GM23248 (cell line): Measurements from ENCODE around the gene CHST8.

Experiments used
- EZH2 ChIP-seq: fragments of 200-600 bp; sonication (generic); IDR thresholded peaks from 2 replicates; pipeline ENCODE4 v1.6.1; 2018; ENCODE audit warnings: antibody characterized with exemption, mild to moderate bottlenecking; ENCODE audit not compliant: insufficient read depth, poor library complexity, severe bottlenecking
- EZH2phosphoT487 ChIP-seq: fragments of 200-600 bp; sonication (generic); IDR thresholded peaks from 2 replicates; pipeline ENCODE4 v1.6.1; 2018; ENCODE audit warnings: antibody characterized with exemption, moderate library complexity, mild to moderate bottlenecking, low read depth; ENCODE audit not compliant: insufficient read depth

DNA sequence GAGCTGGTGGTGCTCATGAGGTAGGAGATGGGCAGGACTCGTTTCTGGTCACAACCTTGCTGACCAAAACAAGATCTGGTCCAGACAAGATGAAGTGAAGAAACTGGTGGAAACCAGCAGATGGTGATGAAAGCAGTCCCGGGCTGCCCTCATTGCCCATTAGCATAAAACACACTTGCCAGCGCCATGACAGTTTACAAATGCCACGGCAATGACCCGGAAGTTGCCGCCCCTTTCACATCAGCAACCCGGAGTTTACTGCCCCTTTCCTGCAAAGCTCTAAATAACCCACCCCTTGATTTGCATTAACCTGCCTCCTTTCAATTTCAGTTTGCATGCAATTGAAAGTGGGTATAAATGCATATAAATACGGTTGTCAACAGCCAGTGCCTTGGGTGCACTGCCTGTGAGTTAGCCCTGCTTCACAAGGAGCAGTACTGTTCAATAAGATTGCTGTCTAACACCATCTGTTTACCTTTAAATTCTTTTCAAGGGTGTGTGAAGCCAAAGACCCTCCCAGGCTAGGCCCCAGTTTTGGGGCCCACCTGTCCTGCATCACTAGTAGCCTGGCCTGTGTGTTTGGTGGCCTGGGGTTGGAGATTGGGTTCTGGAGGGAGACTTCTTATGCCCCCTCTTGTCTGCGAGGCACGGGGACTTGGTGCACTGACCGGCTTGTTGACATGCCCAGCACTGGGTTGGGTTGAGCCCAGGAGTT lies 38.8 kb downstream of the CHST8 start:
- TF ChIP-seq EZH2 (no peak), EZH2phosphoT487 (no peak)
